GM12878 (cell line): ENCODE measurements around the gene ANO1. TPM values are rescaled to one million over a fixed set of nuclear protein-coding genes. Genes with fewer than 3 reads are reported as not detected.

Source experiments
- ATAC-seq: fragments of 200-7000 bp; cut with Tn5 transposase; 3 replicates; pipeline ENCODE4 v1.9.1; 2020; ENCODE audit warnings: mild to moderate bottlenecking, moderate library complexity
- BruUV-seq: library from RNA; stranded (reverse); fragments of 400-500 nt; replicated peaks from 2 replicates; lab custom pipeline; 2021; lab: Mats Ljungman, UMichigan
- CTCF ChIA-PET: fragments of 300-600 bp; sonication (Branson Sonifier 250); formaldehyde crosslinking; extraction: SDS; loops from one replicate; lab custom pipeline; 2021; ENCODE audit warnings: inconsistent platforms; lab: Yijun Ruan, JAX
- POLR2A ChIA-PET: fragments of 350-600 bp; formaldehyde crosslinking; extraction: SDS; loops from one replicate; lab custom pipeline; 2021; ENCODE audit warnings: inconsistent platforms; lab: Charles Lee
- RAD21 ChIA-PET: fragments of 300-600 bp; sonication (Branson Sonifier 250); formaldehyde crosslinking; loops from one replicate; lab custom pipeline; 2023; ENCODE audit warnings: antibody characterized with exemption; ENCODE audit not compliant: unreplicated experiment; lab: Charles Lee
- SMC1A ChIA-PET: fragments of 300-600 bp; sonication (Branson Sonifier 250); formaldehyde crosslinking; loops from one replicate; lab custom pipeline; 2023; ENCODE audit not compliant: unreplicated experiment, uncharacterized antibody; lab: Charles Lee
- DNase-seq: peaks from one replicate; pipeline ENCODE4 v3.0.0-alpha.2; 2011; ENCODE audit warnings: low read depth, low spot score
- FAIRE-seq: peaks from 3 replicates; lab custom pipeline; 2011; peaks lifted over from hg19 to GRCh38; lab: Jason Lieb, UNC
- H2AFZ ChIP-seq: 2 replicates; pipeline ENCODE4 v1.6.0; 2011; ENCODE audit warnings: low read depth, low read length, control low read depth; ENCODE audit not compliant: control insufficient read depth
- H3K27ac ChIP-seq: 2 replicates; pipeline ENCODE4 v1.5.1; 2011; ENCODE audit warnings: control low read depth; ENCODE audit not compliant: control insufficient read depth, insufficient read depth
- H3K27me3 ChIP-seq, 2 experiments: replicated peaks in 1 of 2; 2 replicates each; pipeline versions ENCODE4 v1.6.0 to v1.6.1; 2011; ENCODE audit warnings: low read length in 1 of 2; ENCODE audit not compliant: control insufficient read depth in 2 of 2, insufficient read depth in 2 of 2
- H3K36me3 ChIP-seq, 2 experiments: 2 replicates each; pipeline ENCODE4 v1.5.1; 2011; ENCODE audit warnings: low read length in 1 of 2; ENCODE audit not compliant: control insufficient read depth in 2 of 2, insufficient read depth in 2 of 2
- H3K4me1 ChIP-seq: 2 replicates; pipeline ENCODE4 v1.6.1; 2011; ENCODE audit warnings: mild to moderate bottlenecking, low read length, moderate library complexity, mixed read lengths; ENCODE audit not compliant: control insufficient read depth, insufficient read depth
- H3K4me2 ChIP-seq: 2 replicates; pipeline ENCODE4 v1.6.0; 2011; ENCODE audit warnings: control low read depth; ENCODE audit not compliant: control insufficient read depth, insufficient read depth
- H3K4me3 ChIP-seq: fragments of 200-600 bp; sonication (generic); 2 replicates; pipeline ENCODE4 v1.5.1; 2016
- H3K79me2 ChIP-seq: 2 replicates; pipeline ENCODE4 v1.6.0; 2011; ENCODE audit warnings: low read length; ENCODE audit not compliant: control insufficient read depth, insufficient read depth
- H3K9ac ChIP-seq: 2 replicates; pipeline ENCODE4 v1.8.0; 2011; ENCODE audit warnings: low read length, control low read depth, mixed read lengths; ENCODE audit not compliant: control insufficient read depth, insufficient read depth
- H3K9me3 ChIP-seq: replicated peaks from 3 replicates; pipeline ENCODE4 v1.5.1; 2011; ENCODE audit warnings: mild to moderate bottlenecking, low read length; ENCODE audit not compliant: control insufficient read depth, insufficient read depth
- H4K20me1 ChIP-seq: 2 replicates; pipeline ENCODE4 v1.6.0; 2011; ENCODE audit not compliant: control insufficient read depth, insufficient read depth
- ATF7 ChIP-seq: fragments of 450-650 bp; IDR thresholded peaks from 2 replicates; pipeline ENCODE4 v1.6.1; 2016; ENCODE audit warnings: low read depth, mild to moderate bottlenecking
- BCL11A ChIP-seq: IDR thresholded peaks from 2 replicates; pipeline ENCODE4 v1.6.1; 2011; ENCODE audit warnings: low read depth, low read length
- CREM ChIP-seq: IDR thresholded peaks from 2 replicates; pipeline ENCODE4 v1.6.1; 2014; ENCODE audit warnings: antibody characterized with exemption, low read depth
- ETV6 ChIP-seq, 2 experiments: fragments of 450-650 bp in 1 of 2; IDR thresholded peaks in 1 of 2; conservative IDR thresholded peaks in 1 of 2; 2 replicates each; pipeline ENCODE4 v1.6.1; 2014; ENCODE audit warnings: antibody characterized with exemption in 1 of 2, borderline replicate concordance in 1 of 2, low read depth in 1 of 2, mild to moderate bottlenecking in 1 of 2, moderate library complexity in 1 of 2
- FOXM1 ChIP-seq: IDR thresholded peaks from 2 replicates; pipeline ENCODE4 v1.6.1; 2012; ENCODE audit warnings: low read depth, mild to moderate bottlenecking, inconsistent platforms, low read length, moderate library complexity
- GABPA ChIP-seq: IDR thresholded peaks from 2 replicates; pipeline ENCODE4 v1.6.1; 2014; ENCODE audit warnings: antibody characterized with exemption, low read depth, mild to moderate bottlenecking, inconsistent platforms
- RAD21 ChIP-seq: IDR thresholded peaks from 2 replicates; pipeline ENCODE4 v1.6.1; 2011; ENCODE audit warnings: mild to moderate bottlenecking, low read depth, low read length, moderate library complexity; ENCODE audit not compliant: insufficient read depth
- RUNX3 ChIP-seq: IDR thresholded peaks from 2 replicates; pipeline ENCODE4 v1.6.1; 2012; ENCODE audit warnings: low read length, inconsistent platforms
- ZBED1 ChIP-seq: IDR thresholded peaks from 2 replicates; pipeline ENCODE4 v1.6.1; 2016; ENCODE audit warnings: borderline replicate concordance
- WGBS: methylation state at CpG from one replicate; pipeline ENCODE4 v1.1.6; 2016; ENCODE audit warnings: low lambda C conversion rate; ENCODE audit not compliant: insufficient replicate concordance, insufficient coverage; ENCODE audit errors: missing lambda C conversion rate; 5-methylcytosine and 5-hydroxymethylcytosine counted together
- in situ Hi-C: fragments of 300-500 bp; cut with MboI; formaldehyde crosslinking; loops from 9 replicates; pipeline ENCODE4 v1.14.3; 2018; ENCODE audit warnings: mixed read lengths
- intact Hi-C: fragments of 100-400 bp; cut with micrococcal nuclease; formaldehyde crosslinking; loops from one replicate; pipeline ENCODE4 v1.14.2; 2022; ENCODE audit not compliant: unreplicated experiment
- polyA plus RNA-seq, 11 experiments: library from polyadenylated mRNA; depleted of rRNA in 4 of 11; unstranded in 6 of 11; stranded (reverse) in 5 of 11; fragments of >200 nt; fragmentation: Nextera tagmentation in 4 of 11; fragmentation: Illumina TruSeq in 1 of 11; extraction: Ambion mirVana in 4 of 11; extraction: Trizol in 1 of 11; gene quantifications; 1 replicate in 1 of 11; 2 replicates in 10 of 11; pipeline versions ENCODE4 v1.2.1 to v1.2.3, GENCODE V29; 2011 to 2016; ENCODE audit warnings: inconsistent platforms in 2 of 11, missing spikeins in 2 of 11, low read depth in 1 of 11
- total RNA-seq, 4 experiments: library from RNA; depleted of rRNA in 3 of 4; stranded (reverse); fragments of >200 nt in 3 of 4; fragmentation: Illumina TruSeq in 1 of 4; extraction: Trizol in 1 of 4; gene quantifications; 2 replicates each; pipeline versions ENCODE4 v1.2.1 to v1.2.3, GENCODE V29; 2013 to 2021
- TF ChIP-seq, protein P1 (sequence below): IDR thresholded peaks from 2 replicates; pipeline ENCODE4 v1.6.1; 2011; ENCODE audit warnings: low read depth, mild to moderate bottlenecking, low read length, moderate library complexity, borderline replicate concordance; ENCODE audit errors: extremely low read depth
- TF ChIP-seq, protein P2 (sequence below): fragments of 150-350 bp; IDR thresholded peaks from 2 replicates; pipeline ENCODE4 v1.6.1; 2016; ENCODE audit warnings: low read depth, low read length
- TF ChIP-seq, protein P3 (sequence below): IDR thresholded peaks from 2 replicates; pipeline ENCODE4 v1.6.1; 2012; ENCODE audit warnings: low read length, inconsistent platforms
- TF ChIP-seq, protein P4 (sequence below): fragments of 450-650 bp; IDR thresholded peaks from 2 replicates; pipeline ENCODE4 v1.6.1; 2016; ENCODE audit warnings: mild to moderate bottlenecking
- TF ChIP-seq, protein P5 (sequence below): fragments of 450-650 bp; IDR thresholded peaks from 2 replicates; pipeline ENCODE4 v1.6.1; 2017; ENCODE audit warnings: mild to moderate bottlenecking

The ANO1 gene
- total and polyA plus RNA-seq, 10 of the 15 experiments (the other 5 are each of a cell fraction or from before 2014, with no cell fraction given): 0.01 to 0.38 (median 0.06) TPM; not detected in 7

DNA sequence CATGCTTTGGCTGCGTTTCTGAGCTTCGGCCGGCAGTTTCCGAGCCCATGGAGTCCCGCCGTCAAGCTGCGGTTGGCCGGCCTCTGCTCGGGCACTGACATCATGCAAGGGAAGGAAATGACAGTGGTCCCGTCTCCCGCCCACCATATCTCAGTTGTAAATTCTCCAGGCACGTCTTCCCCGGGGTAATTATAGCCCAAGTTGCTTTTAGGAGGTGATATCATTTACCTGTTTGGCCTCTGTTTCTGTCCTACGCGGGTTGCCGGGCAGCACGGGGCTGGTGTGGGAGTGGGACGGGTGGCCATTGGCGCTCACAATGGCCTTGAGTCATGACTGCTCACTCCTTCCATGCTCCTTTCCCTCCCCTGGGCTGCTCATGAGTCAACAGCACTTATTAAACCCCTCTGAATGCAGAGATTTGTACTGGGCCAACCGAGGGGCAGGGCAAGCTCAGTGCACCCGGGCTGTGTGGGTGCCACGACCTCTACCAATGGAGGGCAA lies 4.2 kb upstream of the ANO1 start:
- Histone ChIP-seq H3K9me3 (no peaks in the 10 kb centered on the region), H3K4me3 (no peak overlapping the region), H3K27ac (no peak overlapping the region), H3K4me2 (no peak overlapping the region), H3K27me3 (peaks cover 11 to 17% of the 10 kb centered on the region in 2 experiments), H3K9ac (no peak overlapping the region), H3K79me2 (no peaks in the 10 kb centered on the region), H4K20me1 (no peaks in the 10 kb centered on the region), H2AFZ (no peak overlapping the region), H3K36me3 (no peaks in the 10 kb centered on the region), H3K4me1 (no peaks in the 10 kb centered on the region)
- RAD21 ChIA-PET: no interaction called here
- DNase-seq: no peak
- in situ Hi-C loops: no loop called here
- FAIRE-seq: no peak
- intact Hi-C loops: no loop called here
- BruUV-seq: no TSS peak
- CTCF ChIA-PET: interaction anchor here (0.7 kb wide), 1 partner anchor 111 kb away, joined by 4 read pairs; no protein-coding TSS in a partner anchor
- ATAC-seq: peak; percentile 32
- SMC1A ChIA-PET: no interaction called here
- POLR2A ChIA-PET: no interaction called here
- 10% methylated on average over 22 of the region's 22 CpGs for WGBS
- TF ChIP-seq, protein P1, sequence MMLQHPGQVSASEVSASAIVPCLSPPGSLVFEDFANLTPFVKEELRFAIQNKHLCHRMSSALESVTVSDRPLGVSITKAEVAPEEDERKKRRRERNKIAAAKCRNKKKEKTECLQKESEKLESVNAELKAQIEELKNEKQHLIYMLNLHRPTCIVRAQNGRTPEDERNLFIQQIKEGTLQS: no peak
- TF ChIP-seq RUNX3: peak; percentile 81
- TF ChIP-seq, protein P2, sequence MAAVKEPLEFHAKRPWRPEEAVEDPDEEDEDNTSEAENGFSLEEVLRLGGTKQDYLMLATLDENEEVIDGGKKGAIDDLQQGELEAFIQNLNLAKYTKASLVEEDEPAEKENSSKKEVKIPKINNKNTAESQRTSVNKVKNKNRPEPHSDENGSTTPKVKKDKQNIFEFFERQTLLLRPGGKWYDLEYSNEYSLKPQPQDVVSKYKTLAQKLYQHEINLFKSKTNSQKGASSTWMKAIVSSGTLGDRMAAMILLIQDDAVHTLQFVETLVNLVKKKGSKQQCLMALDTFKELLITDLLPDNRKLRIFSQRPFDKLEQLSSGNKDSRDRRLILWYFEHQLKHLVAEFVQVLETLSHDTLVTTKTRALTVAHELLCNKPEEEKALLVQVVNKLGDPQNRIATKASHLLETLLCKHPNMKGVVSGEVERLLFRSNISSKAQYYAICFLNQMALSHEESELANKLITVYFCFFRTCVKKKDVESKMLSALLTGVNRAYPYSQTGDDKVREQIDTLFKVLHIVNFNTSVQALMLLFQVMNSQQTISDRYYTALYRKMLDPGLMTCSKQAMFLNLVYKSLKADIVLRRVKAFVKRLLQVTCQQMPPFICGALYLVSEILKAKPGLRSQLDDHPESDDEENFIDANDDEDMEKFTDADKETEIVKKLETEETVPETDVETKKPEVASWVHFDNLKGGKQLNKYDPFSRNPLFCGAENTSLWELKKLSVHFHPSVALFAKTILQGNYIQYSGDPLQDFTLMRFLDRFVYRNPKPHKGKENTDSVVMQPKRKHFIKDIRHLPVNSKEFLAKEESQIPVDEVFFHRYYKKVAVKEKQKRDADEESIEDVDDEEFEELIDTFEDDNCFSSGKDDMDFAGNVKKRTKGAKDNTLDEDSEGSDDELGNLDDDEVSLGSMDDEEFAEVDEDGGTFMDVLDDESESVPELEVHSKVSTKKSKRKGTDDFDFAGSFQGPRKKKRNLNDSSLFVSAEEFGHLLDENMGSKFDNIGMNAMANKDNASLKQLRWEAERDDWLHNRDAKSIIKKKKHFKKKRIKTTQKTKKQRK: no peak
- peak; percentile 32; the same call in 1 of the 2 replicates for TF ChIP-seq BCL11A
- TF ChIP-seq, protein P3, sequence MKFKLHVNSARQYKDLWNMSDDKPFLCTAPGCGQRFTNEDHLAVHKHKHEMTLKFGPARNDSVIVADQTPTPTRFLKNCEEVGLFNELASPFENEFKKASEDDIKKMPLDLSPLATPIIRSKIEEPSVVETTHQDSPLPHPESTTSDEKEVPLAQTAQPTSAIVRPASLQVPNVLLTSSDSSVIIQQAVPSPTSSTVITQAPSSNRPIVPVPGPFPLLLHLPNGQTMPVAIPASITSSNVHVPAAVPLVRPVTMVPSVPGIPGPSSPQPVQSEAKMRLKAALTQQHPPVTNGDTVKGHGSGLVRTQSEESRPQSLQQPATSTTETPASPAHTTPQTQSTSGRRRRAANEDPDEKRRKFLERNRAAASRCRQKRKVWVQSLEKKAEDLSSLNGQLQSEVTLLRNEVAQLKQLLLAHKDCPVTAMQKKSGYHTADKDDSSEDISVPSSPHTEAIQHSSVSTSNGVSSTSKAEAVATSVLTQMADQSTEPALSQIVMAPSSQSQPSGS: peak; percentile 77
- TF ChIP-seq ATF7: peak; percentile 70
- TF ChIP-seq, protein P4, sequence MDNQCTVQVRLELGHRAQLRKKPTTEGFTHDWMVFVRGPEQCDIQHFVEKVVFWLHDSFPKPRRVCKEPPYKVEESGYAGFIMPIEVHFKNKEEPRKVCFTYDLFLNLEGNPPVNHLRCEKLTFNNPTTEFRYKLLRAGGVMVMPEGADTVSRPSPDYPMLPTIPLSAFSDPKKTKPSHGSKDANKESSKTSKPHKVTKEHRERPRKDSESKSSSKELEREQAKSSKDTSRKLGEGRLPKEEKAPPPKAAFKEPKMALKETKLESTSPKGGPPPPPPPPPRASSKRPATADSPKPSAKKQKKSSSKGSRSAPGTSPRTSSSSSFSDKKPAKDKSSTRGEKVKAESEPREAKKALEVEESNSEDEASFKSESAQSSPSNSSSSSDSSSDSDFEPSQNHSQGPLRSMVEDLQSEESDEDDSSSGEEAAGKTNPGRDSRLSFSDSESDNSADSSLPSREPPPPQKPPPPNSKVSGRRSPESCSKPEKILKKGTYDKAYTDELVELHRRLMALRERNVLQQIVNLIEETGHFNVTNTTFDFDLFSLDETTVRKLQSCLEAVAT: no peak
- TF ChIP-seq ZBED1: peak; percentile 74; the same call in 1 of the 2 replicates
- TF ChIP-seq FOXM1: no peak
- TF ChIP-seq CREM: peak; percentile 72
- no peak for TF ChIP-seq RAD21
- TF ChIP-seq, protein P5, sequence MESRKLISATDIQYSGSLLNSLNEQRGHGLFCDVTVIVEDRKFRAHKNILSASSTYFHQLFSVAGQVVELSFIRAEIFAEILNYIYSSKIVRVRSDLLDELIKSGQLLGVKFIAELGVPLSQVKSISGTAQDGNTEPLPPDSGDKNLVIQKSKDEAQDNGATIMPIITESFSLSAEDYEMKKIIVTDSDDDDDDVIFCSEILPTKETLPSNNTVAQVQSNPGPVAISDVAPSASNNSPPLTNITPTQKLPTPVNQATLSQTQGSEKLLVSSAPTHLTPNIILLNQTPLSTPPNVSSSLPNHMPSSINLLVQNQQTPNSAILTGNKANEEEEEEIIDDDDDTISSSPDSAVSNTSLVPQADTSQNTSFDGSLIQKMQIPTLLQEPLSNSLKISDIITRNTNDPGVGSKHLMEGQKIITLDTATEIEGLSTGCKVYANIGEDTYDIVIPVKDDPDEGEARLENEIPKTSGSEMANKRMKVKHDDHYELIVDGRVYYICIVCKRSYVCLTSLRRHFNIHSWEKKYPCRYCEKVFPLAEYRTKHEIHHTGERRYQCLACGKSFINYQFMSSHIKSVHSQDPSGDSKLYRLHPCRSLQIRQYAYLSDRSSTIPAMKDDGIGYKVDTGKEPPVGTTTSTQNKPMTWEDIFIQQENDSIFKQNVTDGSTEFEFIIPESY: no peak
- peak in 1 of 2 experiments; percentile 74; a peak in 2 of 4 replicates for TF ChIP-seq ETV6 (conservative IDR thresholded peaks at IDR 0.05 in 1 of 2, IDR thresholded peaks at IDR 0.05 in 1 of 2; ENCODE audit: borderline replicate concordance in 1 of 2, low read depth in 1 of 2)
- TF ChIP-seq GABPA: peak; percentile 39; the same call in 1 of the 2 replicates
